Measurements from ENCODE around the gene TMEM127.
A peak's percentile ranks its signal among the peaks of the same experiment; 100 is the strongest.
"Not testable (repeated sequence)": the region's sequence is repeated elsewhere in the genome, so short reads cannot be mapped to it uniquely, and the experiment has no call there.

The TMEM127 gene

DNA sequence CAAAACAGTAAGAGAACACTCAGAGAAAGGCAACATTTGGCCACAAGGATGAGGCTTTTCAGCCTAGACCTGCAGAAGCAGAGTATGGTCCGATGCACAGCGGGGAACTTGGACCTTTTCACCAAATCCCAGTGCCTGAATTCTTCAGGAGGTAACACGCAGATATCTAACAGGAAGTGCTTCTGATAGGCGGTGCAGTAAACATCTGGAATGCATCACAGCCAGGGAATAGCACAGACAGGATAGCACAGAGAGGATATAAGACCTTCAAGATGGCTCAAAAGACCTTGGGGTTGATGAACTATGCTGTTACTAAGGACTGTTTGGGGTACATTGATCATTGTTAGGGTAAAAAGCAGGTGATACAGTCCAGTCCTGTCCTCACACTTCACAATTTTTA, 1.7 kb downstream of the TMEM127 start:
- peak; percentile 34 for DNase-seq (ENCODE audit: low read depth)
- TF ChIP-seq, protein P1, sequence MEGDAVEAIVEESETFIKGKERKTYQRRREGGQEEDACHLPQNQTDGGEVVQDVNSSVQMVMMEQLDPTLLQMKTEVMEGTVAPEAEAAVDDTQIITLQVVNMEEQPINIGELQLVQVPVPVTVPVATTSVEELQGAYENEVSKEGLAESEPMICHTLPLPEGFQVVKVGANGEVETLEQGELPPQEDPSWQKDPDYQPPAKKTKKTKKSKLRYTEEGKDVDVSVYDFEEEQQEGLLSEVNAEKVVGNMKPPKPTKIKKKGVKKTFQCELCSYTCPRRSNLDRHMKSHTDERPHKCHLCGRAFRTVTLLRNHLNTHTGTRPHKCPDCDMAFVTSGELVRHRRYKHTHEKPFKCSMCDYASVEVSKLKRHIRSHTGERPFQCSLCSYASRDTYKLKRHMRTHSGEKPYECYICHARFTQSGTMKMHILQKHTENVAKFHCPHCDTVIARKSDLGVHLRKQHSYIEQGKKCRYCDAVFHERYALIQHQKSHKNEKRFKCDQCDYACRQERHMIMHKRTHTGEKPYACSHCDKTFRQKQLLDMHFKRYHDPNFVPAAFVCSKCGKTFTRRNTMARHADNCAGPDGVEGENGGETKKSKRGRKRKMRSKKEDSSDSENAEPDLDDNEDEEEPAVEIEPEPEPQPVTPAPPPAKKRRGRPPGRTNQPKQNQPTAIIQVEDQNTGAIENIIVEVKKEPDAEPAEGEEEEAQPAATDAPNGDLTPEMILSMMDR (conservative IDR thresholded peaks at IDR 0.05; ENCODE audit: control insufficient read depth, insufficient read depth, low read depth, low read length) = no peak
- H3K4me3 ChIP-seq (ENCODE audit: control insufficient read depth, low read depth, low read length) = peak overlapping the region; percentile 87

DNA sequence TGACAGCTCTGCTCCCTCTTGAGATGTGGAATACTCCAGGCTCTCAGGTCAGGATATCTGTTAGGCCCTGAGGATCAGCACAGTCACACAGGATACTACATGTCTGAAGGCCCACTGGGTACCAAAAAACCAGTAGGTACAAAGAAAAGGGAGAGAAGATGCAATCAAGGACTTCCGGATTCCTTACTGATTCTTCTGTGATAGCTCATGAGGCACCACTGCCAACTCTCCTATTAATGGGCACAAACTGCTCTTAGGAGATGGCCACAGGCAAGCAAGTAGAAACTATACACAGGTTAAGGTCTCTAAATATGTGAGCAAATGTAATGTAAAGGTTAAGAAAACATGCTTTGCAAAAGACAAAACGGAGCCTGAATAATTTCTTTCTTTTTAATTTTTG, 3.5 kb downstream of the TMEM127 start:
- H3K4me3 ChIP-seq (ENCODE audit: control insufficient read depth, low read depth, low read length) = no peak overlapping the region
- TF ChIP-seq, protein P1 (conservative IDR thresholded peaks at IDR 0.05; ENCODE audit: control insufficient read depth, insufficient read depth, low read depth, low read length) = no peak
- DNase-seq (ENCODE audit: low read depth) = no peak

DNA sequence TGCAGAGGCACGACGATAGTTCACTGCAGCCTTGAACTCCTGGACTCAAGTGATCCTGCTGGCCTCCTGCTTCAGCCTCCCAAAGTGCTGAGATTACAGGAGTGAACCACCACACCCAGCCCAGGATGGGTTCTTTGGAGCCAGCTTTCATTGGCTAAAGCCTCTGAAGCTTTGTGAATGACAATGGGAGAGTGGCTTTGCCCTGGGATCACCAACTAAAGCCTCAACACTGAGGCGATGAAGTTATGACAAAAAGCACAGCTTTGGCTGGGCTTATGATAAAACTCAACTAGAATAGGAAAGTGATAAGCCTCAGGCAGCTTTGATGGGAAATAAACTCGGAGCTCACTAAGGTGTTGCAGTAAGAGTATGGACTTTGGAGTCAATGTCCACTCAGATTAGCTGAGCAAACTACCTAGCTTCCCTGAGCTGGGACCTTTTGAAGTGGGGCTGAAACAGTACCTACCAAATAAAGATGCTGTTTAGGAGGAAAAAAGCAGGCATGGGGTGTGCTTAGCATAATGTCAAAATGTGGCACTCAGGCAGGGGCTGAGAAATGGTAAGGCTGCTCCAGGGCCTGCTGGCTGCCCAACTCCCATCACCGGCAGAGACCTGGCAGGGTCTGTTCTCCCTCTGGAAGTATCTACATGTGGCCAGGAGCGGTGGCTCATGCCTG, 4.3 kb downstream of the TMEM127 start:
- TF ChIP-seq, protein P1 (conservative IDR thresholded peaks at IDR 0.05; ENCODE audit: control insufficient read depth, insufficient read depth, low read depth, low read length) = no peak
- DNase-seq (ENCODE audit: low read depth) = no peak
- H3K4me3 ChIP-seq (ENCODE audit: control insufficient read depth, low read depth, low read length) = no peak overlapping the region

DNA sequence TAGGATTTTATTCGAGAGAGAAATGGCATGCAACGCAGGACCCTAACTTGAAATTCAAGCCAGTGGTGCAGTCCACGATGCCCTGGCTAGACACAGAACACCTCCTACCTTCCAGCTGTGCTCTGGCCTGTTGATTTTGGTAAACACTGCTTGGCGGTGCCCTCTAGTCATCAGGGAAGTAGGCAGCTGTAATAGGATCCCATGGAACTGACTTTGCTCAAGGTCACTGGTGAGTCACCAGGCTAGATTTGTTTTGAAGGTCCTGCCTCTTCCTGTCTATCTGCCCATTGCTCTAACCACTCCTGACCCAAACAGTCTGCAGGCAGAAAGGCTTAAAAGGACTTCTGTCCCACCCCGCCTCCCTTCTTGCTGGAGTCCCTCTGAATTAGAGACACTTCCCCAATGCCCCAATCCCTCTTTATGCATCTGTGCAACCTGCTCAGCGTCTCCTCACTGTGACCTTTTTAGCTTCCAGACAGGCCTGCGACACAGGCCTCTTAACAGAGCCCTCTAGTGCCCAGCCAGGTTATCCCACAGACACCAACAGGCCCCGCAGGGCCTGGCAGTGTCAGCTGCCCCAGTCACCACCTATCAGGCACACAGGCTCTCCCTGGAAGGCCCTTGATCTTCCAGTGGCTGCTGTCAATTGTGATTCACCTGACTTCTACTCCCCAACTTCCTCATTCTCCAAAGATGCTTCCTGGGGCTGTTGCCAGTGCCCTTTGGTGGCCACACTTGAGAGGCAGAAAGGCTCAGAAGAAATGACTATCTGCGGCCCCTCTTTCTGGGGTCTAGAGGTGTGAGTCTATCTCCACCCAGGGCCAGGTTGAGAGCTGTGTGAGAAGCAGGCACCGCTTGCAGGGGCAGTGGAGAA, 5.2 kb downstream of the TMEM127 start:
- peak; percentile 94 for DNase-seq (ENCODE audit: low read depth)
- TF ChIP-seq, protein P1 (conservative IDR thresholded peaks at IDR 0.05; ENCODE audit: control insufficient read depth, insufficient read depth, low read depth, low read length) = peak; percentile 41
- H3K4me3 ChIP-seq (ENCODE audit: control insufficient read depth, low read depth, low read length) = no peak overlapping the region

DNA sequence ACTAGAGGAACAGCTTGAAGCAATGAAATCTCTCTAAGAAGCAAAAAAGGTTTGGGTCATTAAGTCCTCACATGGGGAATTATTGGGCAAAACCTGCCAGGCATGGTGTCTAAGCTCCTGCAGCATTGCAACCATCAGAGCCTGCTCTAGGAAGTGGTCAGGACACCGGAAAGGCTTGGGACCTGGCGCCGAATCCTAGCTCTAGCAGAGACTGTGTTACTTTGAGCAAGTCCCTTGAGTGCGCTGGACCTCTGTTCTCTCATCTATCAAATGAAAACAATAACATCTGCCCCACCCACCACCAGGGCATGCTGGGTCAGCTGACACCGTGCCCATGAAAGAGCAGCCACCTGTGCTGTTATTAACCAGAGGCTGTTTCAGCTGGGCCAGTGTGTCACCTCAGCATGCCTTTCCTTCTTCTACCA, 6.3 kb downstream of the TMEM127 start:
- DNase-seq (ENCODE audit: low read depth) = no peak
- H3K4me3 ChIP-seq (ENCODE audit: control insufficient read depth, low read depth, low read length) = no peak overlapping the region
- TF ChIP-seq, protein P1 (conservative IDR thresholded peaks at IDR 0.05; ENCODE audit: control insufficient read depth, insufficient read depth, low read depth, low read length) = no peak

DNA sequence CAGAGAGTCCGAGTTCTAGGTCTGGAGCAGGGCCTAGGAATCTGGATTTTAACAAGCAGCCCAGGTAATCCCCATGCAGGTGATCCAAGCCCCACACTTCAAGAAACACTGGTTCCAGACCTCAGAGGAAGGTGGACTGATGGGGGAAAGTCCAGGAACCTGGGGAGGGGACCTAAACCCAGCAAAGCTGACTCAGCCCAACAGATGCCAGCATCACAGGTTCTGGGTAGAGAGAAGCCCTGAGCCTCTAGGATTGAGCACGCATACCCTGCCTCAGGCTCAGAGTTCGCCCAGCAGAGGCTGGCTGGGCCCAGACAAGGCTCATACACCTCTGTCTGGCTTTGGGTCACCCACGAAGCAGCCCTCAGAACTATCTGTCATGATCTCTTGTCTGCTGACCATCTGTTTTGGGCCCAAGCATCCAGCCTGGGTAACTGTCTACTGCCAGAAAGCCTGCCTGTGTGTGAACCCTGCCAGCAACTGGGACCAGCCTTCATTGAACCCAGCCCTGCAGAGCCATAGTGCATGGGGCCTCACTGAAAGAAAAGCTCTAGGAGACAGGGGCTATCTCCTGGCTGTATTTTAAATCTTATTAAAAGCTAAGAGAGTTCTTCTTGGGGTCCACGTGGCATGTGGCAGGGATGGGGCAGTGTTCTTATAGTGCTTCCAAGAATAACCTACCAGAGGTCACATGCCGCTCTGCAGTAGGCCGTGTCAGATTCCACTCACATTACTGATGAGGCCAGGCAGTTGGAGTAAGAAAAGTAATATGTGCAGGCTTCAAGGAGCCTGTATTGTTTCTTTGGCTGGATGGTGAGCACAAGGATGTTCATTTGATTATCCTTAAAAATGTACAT, 7.4 kb downstream of the TMEM127 start:
- DNase-seq (ENCODE audit: low read depth) = no peak
- H3K4me3 ChIP-seq (ENCODE audit: control insufficient read depth, low read depth, low read length) = no peak overlapping the region
- TF ChIP-seq, protein P1 (conservative IDR thresholded peaks at IDR 0.05; ENCODE audit: control insufficient read depth, insufficient read depth, low read depth, low read length) = no peak

DNA sequence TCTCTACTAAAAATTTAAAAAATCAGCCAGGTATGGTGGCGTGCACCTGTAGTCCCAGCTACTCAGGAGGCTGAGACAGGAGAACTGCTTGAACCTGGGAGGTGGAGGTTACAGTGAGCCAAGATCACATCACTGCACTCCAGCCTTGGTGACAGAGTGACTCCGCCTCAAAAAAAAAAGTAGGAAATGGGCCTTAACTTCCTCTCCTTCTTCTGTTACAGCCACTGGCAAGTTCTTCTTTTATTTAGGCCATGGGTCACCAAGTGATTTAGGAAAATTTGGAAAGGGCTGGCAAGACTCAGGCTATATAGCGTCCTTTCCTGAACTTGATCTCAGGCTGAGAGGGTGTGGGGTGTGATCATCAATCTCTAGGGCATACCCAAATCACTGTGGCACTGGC, 8.1 kb downstream of the TMEM127 start:
- not testable (repeated sequence) for H3K4me3 ChIP-seq (ENCODE audit: control insufficient read depth, low read depth, low read length); DNase-seq (ENCODE audit: low read depth)

All from fibroblast of mammary gland (primary cell).